ENCODE results near the gene CSH1. TPM values are rescaled to one million over a fixed set of nuclear protein-coding genes. Genes with fewer than 3 reads are reported as not detected.
"Not testable (repeated sequence)": the region's sequence is repeated elsewhere in the genome, so short reads cannot be mapped to it uniquely, and the experiment has no call there.

The CSH1 gene
- total RNA-seq, 1 donor, result not detected

GRCh38 chr17:63919311-63919723 lies 22.9 kb upstream of the CSH1 start:
- peak; percentile 98 for TF ChIP-seq CTCF (IDR thresholded peaks at IDR 0.05; ENCODE audit: insufficient read depth, low read length)
- no peak overlapping the region for H3K4me3 ChIP-seq (ENCODE audit: low read depth, low read length)
- peak; percentile 70 for DNase-seq (ENCODE audit: low read depth)

GRCh38 chr17:63918789-63919305 lies 22.5 kb upstream of the CSH1 start, which contains the start of gene GH1:
TSS of gene GH1 (minus strand) at chr17:63918839. CDS start at chr17:63918776, 63 bp downstream.
- H3K4me3 ChIP-seq (ENCODE audit: low read depth, low read length); DNase-seq (ENCODE audit: low read depth): not testable (repeated sequence)

- no peak for TF ChIP-seq CTCF (IDR thresholded peaks at IDR 0.05; ENCODE audit: insufficient read depth, low read length)
- no peak for DNase-seq (ENCODE audit: low read depth)
- H3K4me3 ChIP-seq (ENCODE audit: low read depth, low read length), result no peak overlapping the region
Measured at GRCh38 chr17:63918305-63918704, 21.9 kb upstream of the CSH1 start.

- no peak for DNase-seq (ENCODE audit: low read depth)
- TF ChIP-seq CTCF (IDR thresholded peaks at IDR 0.05; ENCODE audit: insufficient read depth, low read length), result no peak
Measured at GRCh38 chr17:63917646-63918045, 21.3 kb upstream of the CSH1 start.

GRCh38 chr17:63917206-63917605 lies 20.8 kb upstream of the CSH1 start:
- not testable (repeated sequence) for H3K4me3 ChIP-seq (ENCODE audit: low read depth, low read length); DNase-seq (ENCODE audit: low read depth)

More at GRCh38 chr17:63917646-63918045, 21.3 kb upstream of the CSH1 start:
- no peak overlapping the region for H3K4me3 ChIP-seq (ENCODE audit: low read depth, low read length)

GRCh38 chr17:63916566-63917185 lies 20.3 kb upstream of the CSH1 start:
- no peak for TF ChIP-seq CTCF (IDR thresholded peaks at IDR 0.05; ENCODE audit: insufficient read depth, low read length)
- no peak for DNase-seq (ENCODE audit: low read depth)
- H3K4me3 ChIP-seq (ENCODE audit: low read depth, low read length), result no peak overlapping the region

GRCh38 chr17:63915753-63916152 lies 19.4 kb upstream of the CSH1 start:
- not testable (repeated sequence) for DNase-seq (ENCODE audit: low read depth); H3K4me3 ChIP-seq (ENCODE audit: low read depth, low read length)

GRCh38 chr17:63914471-63914870 lies 18.1 kb upstream of the CSH1 start:
- no peak for DNase-seq (ENCODE audit: low read depth)
- H3K4me3 ChIP-seq (ENCODE audit: low read depth, low read length), result no peak overlapping the region
- TF ChIP-seq CTCF (IDR thresholded peaks at IDR 0.05; ENCODE audit: insufficient read depth, low read length), result no peak
